Measurements from ENCODE around the gene SEMA4F.
A peak's percentile ranks its signal among the peaks of the same experiment; 100 is the strongest.

Gene SEMA4F

GRCh38 chr2:74668087-74668486 lies 14.0 kb downstream of the SEMA4F start:
- DNase-seq (ENCODE audit: low read depth, low spot score), result no peak

- no peak for DNase-seq (ENCODE audit: low read depth, low spot score)
Measured at GRCh38 chr2:74670263-74670662, 16.2 kb downstream of the SEMA4F start.

DNA sequence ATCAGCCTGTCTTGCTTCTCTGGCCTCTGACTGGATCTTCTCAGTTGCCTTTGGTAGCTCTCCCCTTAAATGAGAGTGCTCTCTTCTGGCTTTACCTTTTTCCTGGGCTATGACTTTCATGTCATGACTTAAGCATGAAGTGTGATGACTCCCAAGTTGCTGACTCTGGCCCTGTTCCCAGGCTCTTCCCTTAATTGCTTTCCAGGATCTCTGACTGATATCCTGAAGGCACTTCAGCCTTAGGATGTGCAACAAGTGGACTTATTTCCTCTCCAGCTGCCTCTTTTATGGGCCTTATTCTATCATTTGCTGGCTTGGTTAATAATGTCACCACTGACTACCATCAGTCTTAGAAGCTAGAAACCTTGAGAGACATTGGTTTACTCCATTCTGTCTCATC lies 17.4 kb downstream of the SEMA4F start:
- DNase-seq (ENCODE audit: low read depth, low spot score), result peak; percentile 22

DNA sequence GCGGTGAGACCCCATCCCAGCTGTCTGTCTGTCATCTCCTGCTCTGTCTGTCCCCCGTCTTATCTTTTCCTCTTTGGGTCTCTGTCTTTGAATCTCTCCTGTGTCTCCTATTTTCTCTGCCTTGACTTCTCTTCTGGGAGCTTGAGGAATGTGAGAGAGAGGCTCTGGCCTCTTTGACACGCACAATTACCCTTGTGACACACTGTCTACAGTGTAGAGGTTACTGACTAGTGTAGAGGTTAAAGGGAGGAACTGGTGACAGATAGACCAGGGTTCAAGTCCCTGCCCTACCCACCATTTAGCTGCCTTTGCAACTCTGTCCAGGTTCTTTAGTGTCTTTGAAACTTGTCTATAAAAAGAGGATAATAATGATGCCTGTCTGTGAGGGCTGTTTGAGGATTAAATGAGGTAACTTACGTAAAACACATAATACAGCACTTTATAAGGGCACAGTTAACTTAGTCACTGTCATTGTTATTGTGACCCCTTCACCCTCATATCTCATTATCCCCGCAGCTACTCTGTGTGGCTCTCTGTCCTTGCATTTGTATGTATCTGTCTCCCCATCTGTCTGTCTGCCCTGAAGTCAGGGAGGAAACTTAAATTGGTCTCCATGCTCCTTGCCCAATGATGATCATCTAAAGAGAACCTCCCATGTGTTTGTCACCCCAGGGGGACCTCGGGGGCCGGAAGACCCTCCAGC lies 19.9 kb downstream of the SEMA4F start:
- DNase-seq (ENCODE audit: low read depth, low spot score), result no peak

DNA sequence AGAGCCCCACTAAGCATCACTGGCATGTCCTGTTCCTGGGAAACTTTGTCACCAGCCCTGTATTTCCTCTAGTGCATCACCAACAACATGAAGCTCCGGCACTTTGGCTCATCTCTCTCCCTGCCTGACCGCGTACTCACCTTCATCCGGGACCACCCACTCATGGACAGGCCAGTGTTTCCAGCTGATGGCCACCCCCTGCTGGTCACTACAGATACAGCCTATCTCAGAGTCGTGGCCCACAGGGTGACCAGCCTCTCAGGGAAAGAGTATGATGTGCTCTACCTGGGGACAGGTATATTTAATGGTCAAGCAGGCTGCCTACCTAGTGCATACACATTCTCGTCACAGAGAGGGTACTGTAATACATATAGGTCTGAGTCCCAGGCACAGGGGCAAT lies 21.0 kb downstream of the SEMA4F start:
- no peak for DNase-seq (ENCODE audit: low read depth, low spot score)

DNA sequence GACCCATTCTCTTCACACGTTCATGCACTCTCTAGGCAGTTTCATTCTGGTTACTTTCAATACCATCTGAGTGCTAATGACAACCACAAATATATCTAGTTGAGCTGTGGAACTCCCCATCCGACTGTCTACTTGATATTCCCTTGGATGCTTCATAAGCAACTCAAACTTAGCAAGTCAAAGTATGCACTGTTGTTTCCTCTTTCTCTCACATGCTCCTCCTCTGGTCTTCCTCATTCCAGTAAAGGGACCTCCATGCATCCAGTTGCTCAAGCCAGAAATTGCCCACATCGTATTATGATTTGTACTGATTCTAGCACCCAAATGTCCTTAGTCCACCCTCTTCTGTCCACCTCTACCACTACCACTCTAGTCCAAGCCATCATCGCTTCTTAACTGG lies 22.3 kb downstream of the SEMA4F start:
- DNase-seq (ENCODE audit: low read depth, low spot score), result no peak

- DNase-seq (ENCODE audit: low read depth, low spot score), result no peak
Measured at GRCh38 chr2:74679615-74680014, 25.6 kb downstream of the SEMA4F start.

GRCh38 chr2:74682501-74682900 lies 28.5 kb downstream of the SEMA4F start:
- no peak for DNase-seq (ENCODE audit: low read depth, low spot score)

- no peak for DNase-seq (ENCODE audit: low read depth, low spot score)
Measured at GRCh38 chr2:74685408-74685807, 31.4 kb downstream of the SEMA4F start.

GRCh38 chr2:74688881-74689280 lies 34.8 kb downstream of the SEMA4F start:
- no peak for DNase-seq (ENCODE audit: low read depth, low spot score)

DNA sequence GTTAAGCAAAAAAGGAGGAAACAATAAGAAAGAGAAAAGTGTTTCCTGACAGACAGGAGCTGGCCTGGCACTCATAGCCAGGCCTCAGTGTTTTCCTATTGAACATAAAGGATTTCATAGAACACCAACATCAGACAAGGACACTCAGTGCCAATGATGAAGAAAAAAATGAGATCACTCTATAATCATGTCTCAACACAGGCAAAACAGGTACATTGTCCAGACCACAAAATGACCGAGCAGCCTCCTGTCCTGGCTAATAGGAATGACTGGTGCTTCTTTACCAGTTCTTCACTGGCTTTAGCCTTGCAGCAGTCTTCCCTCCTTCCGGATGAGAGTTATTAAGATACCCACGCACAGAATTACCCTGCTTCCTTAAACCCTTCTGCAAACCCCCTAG lies 35.6 kb downstream of the SEMA4F start:
- DNase-seq (ENCODE audit: low read depth, low spot score), result no peak

DNA sequence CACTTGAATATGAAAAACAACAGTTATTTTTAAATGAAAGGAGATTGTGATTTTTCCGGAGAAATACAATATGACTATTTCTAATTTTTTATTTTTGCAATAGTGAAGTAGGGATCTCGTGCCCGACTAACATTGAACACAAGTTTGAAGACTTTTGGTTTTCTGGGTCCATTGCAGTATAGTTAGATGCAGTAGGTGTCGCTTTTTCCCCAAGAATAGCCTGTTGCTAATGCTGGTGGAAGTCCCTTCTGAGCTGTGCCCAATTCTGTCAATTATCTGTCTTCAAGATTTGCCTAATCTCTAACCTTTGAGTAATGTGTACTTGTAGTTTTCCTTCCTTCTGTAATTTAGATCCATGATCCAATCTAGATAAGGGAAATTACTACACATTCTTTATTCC lies 36.5 kb downstream of the SEMA4F start:
- DNase-seq (ENCODE audit: low read depth, low spot score), result peak; percentile 72

- no peak for DNase-seq (ENCODE audit: low read depth, low spot score)
Measured at GRCh38 chr2:74691929-74692328, 37.9 kb downstream of the SEMA4F start.

- no peak for DNase-seq (ENCODE audit: low read depth, low spot score)
Measured at GRCh38 chr2:74693213-74693612, 39.2 kb downstream of the SEMA4F start.

- no peak for DNase-seq (ENCODE audit: low read depth, low spot score)
Measured at GRCh38 chr2:74693668-74694067, 39.6 kb downstream of the SEMA4F start.

DNA sequence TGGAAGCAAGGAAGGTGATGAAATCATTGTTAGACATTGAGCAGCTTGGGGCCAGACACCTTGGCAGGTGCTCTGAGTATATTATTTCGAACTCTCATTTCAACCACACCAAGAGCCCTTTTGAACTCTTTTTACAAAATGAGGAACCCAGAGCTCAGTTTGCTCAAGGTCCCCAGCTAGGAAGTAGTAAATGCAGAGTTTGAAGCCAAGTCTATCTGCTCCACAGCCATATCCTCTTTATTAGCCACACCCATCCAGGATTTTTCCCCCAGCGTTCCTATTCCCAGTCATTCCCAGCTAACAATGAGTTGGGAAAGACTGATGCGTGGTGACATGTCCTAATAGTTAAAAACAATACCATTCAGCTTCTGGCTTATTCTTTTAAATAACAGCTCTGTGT lies 40.2 kb downstream of the SEMA4F start:
- DNase-seq (ENCODE audit: low read depth, low spot score), result no peak

DNA sequence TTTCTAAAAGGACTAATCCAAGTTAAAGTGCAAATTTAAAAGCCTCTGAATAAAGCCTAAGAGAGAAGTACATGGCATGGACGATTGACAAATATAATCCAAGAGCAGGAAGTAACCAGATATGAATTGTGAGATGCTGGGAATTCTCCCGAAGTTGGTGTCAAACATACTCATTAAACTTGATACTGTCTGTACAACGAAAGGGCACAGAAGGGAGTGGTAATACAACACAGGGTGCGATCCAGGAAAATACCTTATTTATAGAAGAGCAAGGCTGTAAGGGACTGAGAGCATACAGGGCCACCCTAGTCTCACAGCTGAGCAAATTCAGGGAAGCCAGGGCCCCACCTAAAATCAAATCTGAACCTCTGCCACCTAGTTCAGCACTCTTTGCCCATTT lies 41.6 kb downstream of the SEMA4F start:
- no peak for DNase-seq (ENCODE audit: low read depth, low spot score)

DNA sequence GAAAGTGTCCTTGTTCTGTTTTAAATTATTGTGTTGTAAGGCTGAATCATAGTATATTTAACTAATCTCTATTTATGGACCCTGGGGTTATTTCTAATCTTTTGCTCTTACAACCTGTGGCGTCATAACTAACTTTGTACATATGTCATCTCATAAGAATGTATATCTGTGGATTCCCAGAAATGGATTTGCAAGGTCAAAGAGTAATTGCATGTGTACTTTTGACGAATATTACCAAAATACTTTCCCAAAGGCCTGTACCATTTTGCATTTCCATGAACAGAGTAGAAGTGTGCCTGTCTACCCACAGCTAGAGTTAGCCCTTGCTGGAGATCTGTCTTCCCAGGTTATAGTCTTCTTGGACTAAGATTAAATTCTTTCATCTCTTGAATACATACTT lies 42.8 kb downstream of the SEMA4F start:
- DNase-seq (ENCODE audit: low read depth, low spot score), result no peak

DNA sequence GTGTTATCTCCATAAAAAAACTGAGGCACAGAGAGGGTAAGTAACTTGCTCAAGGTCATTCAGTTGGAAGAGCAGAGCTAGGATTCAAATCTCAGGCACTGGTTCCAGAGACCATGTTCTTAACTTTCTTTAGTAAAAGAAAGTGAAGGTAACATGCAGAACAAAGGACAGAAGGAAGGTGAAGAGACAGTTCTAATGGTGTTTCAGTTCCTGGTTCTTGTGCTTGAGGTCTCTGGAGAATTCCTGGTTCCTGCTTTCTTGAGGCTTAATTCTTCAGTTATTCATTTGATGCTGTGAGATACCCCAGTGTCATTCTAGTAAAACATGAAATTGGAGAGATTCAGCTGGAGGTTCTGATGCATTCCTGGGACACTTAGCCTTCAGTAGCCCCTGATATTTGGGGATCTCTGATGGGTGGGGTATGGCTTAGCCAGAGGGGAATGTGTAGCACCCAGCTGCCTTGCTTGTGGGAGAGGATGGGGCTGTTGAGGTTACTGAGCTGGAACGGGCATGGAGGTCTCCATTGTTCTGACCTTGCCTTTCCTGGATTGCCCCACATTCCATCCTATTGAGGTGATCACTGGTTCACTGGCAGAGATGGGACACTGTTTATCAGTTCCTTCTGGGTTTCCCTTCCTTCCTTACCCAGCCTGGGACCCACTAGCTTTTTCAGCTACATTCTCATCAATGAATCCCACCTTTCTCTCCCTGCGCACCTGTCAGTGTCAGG lies 46.8 kb downstream of the SEMA4F start:
- DNase-seq (ENCODE audit: low read depth, low spot score), result no peak

- DNase-seq (ENCODE audit: low read depth, low spot score), result no peak
Measured at GRCh38 chr2:74702001-74702715, 48.1 kb downstream of the SEMA4F start.

DNA sequence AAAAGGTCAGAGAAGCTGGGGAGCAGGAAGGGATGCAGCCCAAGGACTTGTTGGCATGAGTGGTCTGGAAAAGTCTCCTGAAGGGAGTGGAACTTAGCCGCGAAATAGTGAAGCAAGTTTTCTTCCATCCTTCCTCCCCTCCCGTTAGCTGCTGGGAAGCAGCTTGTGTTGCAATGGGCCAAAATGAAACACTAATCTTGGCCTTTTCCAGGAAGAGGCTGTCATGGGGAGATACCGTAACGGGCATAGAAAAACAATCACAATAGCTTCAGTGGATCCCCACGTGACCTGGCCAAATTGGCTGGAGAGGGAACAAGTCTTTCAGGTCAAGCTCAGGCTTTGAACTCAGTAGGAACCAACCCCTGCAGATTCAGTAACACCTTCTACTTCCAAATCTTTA lies 49.3 kb downstream of the SEMA4F start:
- no peak for DNase-seq (ENCODE audit: low read depth, low spot score)

GRCh38 chr2:74704216-74704615 lies 50.2 kb downstream of the SEMA4F start:
- no peak for DNase-seq (ENCODE audit: low read depth, low spot score)

GRCh38 chr2:74706741-74707140 lies 52.7 kb downstream of the SEMA4F start:
- no peak for DNase-seq (ENCODE audit: low read depth, low spot score)

All from astrocyte of the hippocampus (primary cell).